H1 (cell line): ENCODE measurements around the gene FAM83F. TPM values are rescaled to one million over a fixed set of nuclear protein-coding genes. Genes with fewer than 3 reads are reported as not detected.
A peak's percentile ranks its signal among the peaks of the same experiment; 100 is the strongest.

Source experiments
- CTCF ChIA-PET: fragments of 300-600 bp; sonication (Branson Sonifier 250); formaldehyde crosslinking; loops from one replicate; lab custom pipeline; 2021; ENCODE audit not compliant: partially characterized antibody; lab: Charles Lee
- POLR2A ChIA-PET: fragments of 300-600 bp; sonication (Branson Sonifier 250); formaldehyde crosslinking; loops from one replicate; lab custom pipeline; 2021; ENCODE audit warnings: inconsistent platforms; ENCODE audit not compliant: partially characterized antibody; lab: Charles Lee
- DNase-seq, 2 experiments: peaks; one replicate each; pipeline versions ENCODE4 v3.0.0 to v3.0.0-alpha.2; 2010 to 2022; ENCODE audit warnings: low spot score in 2 of 2, low read depth in 1 of 2, mixed read lengths in 1 of 2
- FAIRE-seq: peaks from 2 replicates; lab custom pipeline; 2011; peaks lifted over from hg19 to GRCh38; lab: Jason Lieb, UNC
- H2AFZ ChIP-seq: 2 replicates; pipeline ENCODE4 v1.8.1; 2012; ENCODE audit warnings: low read length, inconsistent platforms
- H2AK5ac ChIP-seq: 2 replicates; pipeline ENCODE4 v1.6.1; 2013; ENCODE audit warnings: low read depth, low read length
- H2BK120ac ChIP-seq: replicated peaks from 2 replicates; pipeline ENCODE3; 2013; ENCODE audit warnings: low read depth, low read length, inconsistent platforms
- H2BK12ac ChIP-seq: 2 replicates; pipeline ENCODE4 v1.6.1; 2013; ENCODE audit warnings: low read depth, low read length
- H2BK15ac ChIP-seq: 2 replicates; pipeline ENCODE4 v1.6.1; 2013; ENCODE audit warnings: low read length
- H2BK20ac ChIP-seq: 2 replicates; pipeline ENCODE4 v1.6.1; 2013; ENCODE audit warnings: low read length
- H2BK5ac ChIP-seq: 2 replicates; pipeline ENCODE4 v1.6.1; 2013; ENCODE audit warnings: low read depth, low read length
- H3K14ac ChIP-seq: 2 replicates; pipeline ENCODE4 v1.6.1; 2013; ENCODE audit warnings: inconsistent platforms; ENCODE audit not compliant: insufficient read length
- H3K18ac ChIP-seq: 2 replicates; pipeline ENCODE4 v1.6.1; 2013; ENCODE audit warnings: low read length; ENCODE audit errors: extremely low read depth
- H3K23ac ChIP-seq: 2 replicates; pipeline ENCODE4 v1.6.1; 2013; ENCODE audit warnings: inconsistent platforms; ENCODE audit not compliant: insufficient read length
- H3K23me2 ChIP-seq: 2 replicates; pipeline ENCODE4 v1.6.1; 2013; ENCODE audit warnings: low read depth, low read length
- H3K27ac ChIP-seq: 2 replicates; pipeline ENCODE4 v1.6.1; 2011; ENCODE audit warnings: low read depth, low read length, inconsistent platforms
- H3K27me3 ChIP-seq, 4 experiments: replicated peaks in 1 of 4; 1 replicate in 1 of 4; 2 replicates in 3 of 4; pipeline versions ENCODE4 v1.6.1 to v1.8.1; 2011 to 2013; ENCODE audit warnings: low read length in 3 of 4, mild to moderate bottlenecking in 3 of 4, inconsistent platforms in 2 of 4, mixed read lengths in 2 of 4, moderate library complexity in 1 of 4; ENCODE audit not compliant: control insufficient read depth in 3 of 4, insufficient read depth in 3 of 4; ENCODE audit errors: extremely low read depth in 1 of 4
- H3K36me3 ChIP-seq, 4 experiments: 2 replicates each; pipeline versions ENCODE4 v1.6.1 to v1.8.1; 2011 to 2013; ENCODE audit warnings: mild to moderate bottlenecking in 4 of 4, low read length in 3 of 4, moderate library complexity in 2 of 4, control low read depth in 1 of 4, inconsistent platforms in 1 of 4; ENCODE audit not compliant: insufficient read depth in 4 of 4, control insufficient read depth in 2 of 4
- H3K4ac ChIP-seq: replicated peaks from 2 replicates; pipeline ENCODE3; 2013; ENCODE audit warnings: low read length, low read depth, mixed read lengths, inconsistent platforms; ENCODE audit not compliant: insufficient read length
- H3K4me1 ChIP-seq, 4 experiments: replicated peaks in 1 of 4; 1 replicate in 1 of 4; 2 replicates in 3 of 4; pipeline versions ENCODE4 v1.6.1 to v1.8.1; 2011 to 2013; ENCODE audit warnings: low read length in 3 of 4, inconsistent platforms in 2 of 4, mixed read lengths in 1 of 4; ENCODE audit not compliant: insufficient read depth in 4 of 4, control insufficient read depth in 3 of 4
- H3K4me2 ChIP-seq, 2 experiments: 2 replicates each; pipeline versions ENCODE4 v1.6.1 to v1.8.1; 2011 to 2013; ENCODE audit warnings: low read depth in 2 of 2, low read length in 2 of 2, control low read depth in 1 of 2, inconsistent platforms in 1 of 2, mild to moderate bottlenecking in 1 of 2; ENCODE audit not compliant: insufficient read depth in 1 of 2
- H3K4me3 ChIP-seq, 4 experiments: fragments of 200-600, 300-600 bp in 1 of 4; sonication (generic), shearing (Covaris generic), sonication (Bioruptor Twin) in 1 of 4; 2 replicates each; pipeline versions ENCODE4 v1.5.1 to v1.8.1; 2011 to 2016; ENCODE audit warnings: low read length in 4 of 4, low read depth in 3 of 4, control low read depth in 2 of 4, inconsistent platforms in 2 of 4, mild to moderate bottlenecking in 2 of 4, mixed read lengths in 1 of 4, moderate library complexity in 1 of 4; ENCODE audit not compliant: insufficient read depth in 2 of 4; ENCODE audit errors: extremely low read depth in 1 of 4
- H3K56ac ChIP-seq: replicated peaks from 2 replicates; pipeline ENCODE3; 2013; ENCODE audit warnings: low read depth, mild to moderate bottlenecking, mixed read lengths, low read length, inconsistent platforms; ENCODE audit not compliant: insufficient read length
- H3K79me1 ChIP-seq: 2 replicates; pipeline ENCODE4 v1.6.1; 2013; ENCODE audit warnings: low read depth, low read length, control low read depth
- H3K79me2 ChIP-seq, 2 experiments: 2 replicates each; pipeline versions ENCODE4 v1.6.1 to v1.8.1; 2012 to 2013; ENCODE audit warnings: low read length in 2 of 2, mild to moderate bottlenecking in 2 of 2, inconsistent platforms in 1 of 2; ENCODE audit not compliant: insufficient read depth in 2 of 2, control insufficient read depth in 1 of 2
- H3K9ac ChIP-seq, 4 experiments: replicated peaks in 1 of 4; 1 replicate in 1 of 4; 2 replicates in 3 of 4; pipeline versions ENCODE4 v1.6.1 to v1.8.1; 2011 to 2013; ENCODE audit warnings: low read depth in 3 of 4, low read length in 3 of 4, control low read depth in 2 of 4, mild to moderate bottlenecking in 2 of 4, moderate library complexity in 2 of 4, inconsistent platforms in 1 of 4; ENCODE audit errors: extremely low read depth in 1 of 4
- H3K9me3 ChIP-seq, 2 experiments: 2 replicates each; pipeline versions ENCODE4 v1.6.1 to v1.8.1; 2012 to 2013; ENCODE audit warnings: mild to moderate bottlenecking in 2 of 2, moderate library complexity in 2 of 2, control low read depth in 1 of 2, inconsistent platforms in 1 of 2, low read depth in 1 of 2, low read length in 1 of 2, mixed read lengths in 1 of 2; ENCODE audit not compliant: insufficient read depth in 2 of 2
- H4K20me1 ChIP-seq, 2 experiments: replicated peaks in 1 of 2; 2 replicates each; pipeline versions ENCODE3 to v1.8.1; 2011 to 2013; ENCODE audit warnings: inconsistent platforms in 2 of 2, low read length in 2 of 2, mild to moderate bottlenecking in 1 of 2; ENCODE audit not compliant: insufficient read depth in 2 of 2, control insufficient read depth in 1 of 2
- H4K5ac ChIP-seq: 2 replicates; pipeline ENCODE4 v1.6.1; 2013; ENCODE audit warnings: low read length, low read depth, mixed read lengths, inconsistent platforms; ENCODE audit not compliant: insufficient read length
- H4K8ac ChIP-seq: 2 replicates; pipeline ENCODE4 v1.8.0; 2013; ENCODE audit warnings: mild to moderate bottlenecking, moderate library complexity, low read length, inconsistent platforms; ENCODE audit not compliant: insufficient read depth; ENCODE audit errors: extremely low read depth
- H4K91ac ChIP-seq: replicated peaks from 2 replicates; pipeline ENCODE3; 2013; ENCODE audit warnings: low read length, mixed read lengths, inconsistent platforms; ENCODE audit not compliant: insufficient read length
- NANOG ChIP-seq: IDR thresholded peaks from 2 replicates; pipeline ENCODE4 v1.6.1; 2011; ENCODE audit warnings: low read length, low read depth, mild to moderate bottlenecking, inconsistent platforms; ENCODE audit not compliant: insufficient read depth, poor library complexity, severe bottlenecking
- WGBS, 2 experiments: shearing (Covaris generic) in 1 of 2; methylation state at CpG; one replicate each; pipeline versions ENCODE4 v1.1.6 to v1.1.7; 2013 to 2015; ENCODE audit warnings: low lambda C conversion rate in 2 of 2, mixed read lengths in 2 of 2, inconsistent platforms in 1 of 2, low coverage in 1 of 2, missing lambda C conversion rate in 1 of 2; ENCODE audit not compliant: insufficient replicate concordance in 2 of 2, insufficient coverage in 1 of 2, insufficient read length in 1 of 2; ENCODE audit errors: extremely low coverage in 1 of 2, missing lambda C conversion rate in 1 of 2; 5-methylcytosine and 5-hydroxymethylcytosine counted together
- polyA plus RNA-seq, 7 experiments: library from polyadenylated mRNA; depleted of rRNA in 3 of 7; stranded (reverse) in 5 of 7; unstranded in 2 of 7; fragments of >200 nt in 5 of 7; fragments of 200-250 nt in 2 of 7; gene quantifications; 1 replicate in 5 of 7; 2 replicates in 1 of 7; 4 replicates in 1 of 7; pipeline versions ENCODE4 v1.2.1 to v1.2.3, GENCODE V29; 2011 to 2013; ENCODE audit warnings: missing spikeins in 2 of 7, mixed read lengths in 2 of 7
- total RNA-seq: library from RNA; stranded (reverse); fragmentation: NEBNext Ultra II Directional; extraction: Animal tissue kit (Norgen Biotek cat#: 25700); gene quantifications from 2 replicates; pipeline ENCODE4 v1.2.1, GENCODE V29; 2021

The FAM83F gene
- total and polyA plus RNA-seq, 2 of the 8 experiments (the other 6 are each of a cell fraction or from before 2014, with no cell fraction given): 8.6 to 18.9 TPM

- Histone ChIP-seq H2BK12ac (peak overlapping the region; percentile 60; the same call in 1 of the 2 replicates), H3K36me3 (no peaks in the 10 kb centered on the region), H3K4me1 (peaks cover 22 to 42% (median 28%) of the 10 kb centered on the region in 4 experiments), H3K9me3 (no peaks in the 10 kb centered on the region), H4K5ac (no peak overlapping the region), H2BK5ac (no peak overlapping the region), H4K8ac (no peak overlapping the region), H2BK120ac (no peak overlapping the region), H4K91ac (no peak overlapping the region), H3K23ac (no peak overlapping the region), H3K4me2 (no peak overlapping the region), H3K4ac (no peak overlapping the region), H3K27me3 (no peaks in the 10 kb centered on the region), H3K27ac (no peak overlapping the region), H3K79me1 (no peaks in the 10 kb centered on the region), H4K20me1 (peaks cover 2 to 17% of the 10 kb centered on the region in 2 experiments), H2BK15ac (no peak overlapping the region), H3K14ac (no peak overlapping the region), H3K79me2 (peaks cover 3 to 26% of the 10 kb centered on the region in 2 experiments; a peak in 2 of 4 replicates), H3K23me2 (no peaks in the 10 kb centered on the region; the same call in 1 of the 2 replicates), H2AK5ac (0 out of 2 replicates have a peak overlapping the region, but pooled peaks have one; percentile 79), H2BK20ac (no peak overlapping the region), H3K18ac (no peak overlapping the region), H3K56ac (no peak overlapping the region), H3K4me3 (no peak overlapping the region), H3K9ac (no peak overlapping the region), H2AFZ (no peak overlapping the region)
- CTCF ChIA-PET: interaction anchor here (0.6 to 16.1 kb wide), 4 partner anchors 20 to 1526 kb away, joined by 3 to 159 read pairs (median 3); no protein-coding TSS in a partner anchor
- POLR2A ChIA-PET: interaction anchor here (1.0 kb wide), 1 partner anchor 10 kb away, joined by 4 read pairs; no protein-coding TSS in a partner anchor
- FAIRE-seq (no peak), DNase-seq (no peak)
- 80% methylated on average over 8 of the region's 8 CpGs; no CpG with 5 or more reads in 1 of the 2 experiments for WGBS, 2 experiments
- TF ChIP-seq NANOG: no peak
These were observed 11.9 kb downstream of the FAM83F start for GRCh38 chr22:40006641-40007040.
